HEK293 (cell line): ENCODE measurements around the gene GRIN2A.

Experiments used
- CTCF ChIA-PET: fragments of 350-600 bp; formaldehyde crosslinking; extraction: SDS; loops from one replicate; lab custom pipeline; 2021; ENCODE audit warnings: antibody characterized with exemption; lab: Yijun Ruan, JAX
- POLR2A ChIA-PET: fragments of 300-600 bp; formaldehyde crosslinking; extraction: SDS; loops from one replicate; lab custom pipeline; 2020; ENCODE audit warnings: antibody characterized with exemption, inconsistent platforms; lab: Yijun Ruan, JAX
- H3K27ac ChIP-seq: fragments of 200-500 bp; sonication (Bioruptor generic); 2 replicates; pipeline ENCODE4 v1.5.1; 2014; ENCODE audit warnings: low read depth, low read length, control low read depth, inconsistent platforms; ENCODE audit errors: extremely low read depth
- H3K36me3 ChIP-seq, 2 experiments: fragments of 200-500 bp in 1 of 2; sonication (Bioruptor generic) in 1 of 2; 1 replicate in 1 of 2; 2 replicates in 1 of 2; pipeline ENCODE4 v1.5.1; 2014 to 2017; ENCODE audit warnings: inconsistent platforms in 2 of 2, low read length in 2 of 2; ENCODE audit not compliant: control insufficient read depth in 2 of 2, insufficient read depth in 1 of 2
- H3K4me1 ChIP-seq: fragments of 200-500 bp; sonication (Bioruptor generic); 2 replicates; pipeline ENCODE4 v1.5.1; 2014; ENCODE audit warnings: mild to moderate bottlenecking, low read length, inconsistent platforms; ENCODE audit not compliant: control insufficient read depth, insufficient read depth
- H3K4me3 ChIP-seq: 2 replicates; pipeline ENCODE4 v1.5.1; 2011; ENCODE audit warnings: low read depth, mild to moderate bottlenecking, control low read depth, low read length, moderate library complexity
- H3K9me3 ChIP-seq: fragments of 200-500 bp; sonication (Bioruptor generic); 2 replicates; pipeline ENCODE4 v1.5.1; 2014; ENCODE audit warnings: low read depth, low read length, inconsistent platforms; ENCODE audit not compliant: control insufficient read depth, insufficient read depth
- GLI2 ChIP-seq: fragments of 450-650 bp; formaldehyde crosslinking; IDR thresholded peaks from 2 replicates; pipeline ENCODE4; 2017; ENCODE audit warnings: missing biosample characterization, missing genetic modification characterization, low read depth, borderline replicate concordance
- GLIS2 ChIP-seq: fragments of 450-650 bp; formaldehyde crosslinking; IDR thresholded peaks from 2 replicates; pipeline ENCODE4 v1.5.1; 2016; ENCODE audit warnings: missing biosample characterization, missing genetic modification characterization
- SCRT2 ChIP-seq: fragments of 450-650 bp; formaldehyde crosslinking; IDR thresholded peaks from 2 replicates; pipeline ENCODE4 v1.5.1; 2016; ENCODE audit warnings: missing biosample characterization, missing genetic modification characterization
- TRIM28 ChIP-seq: IDR thresholded peaks from 2 replicates; pipeline ENCODE4 v1.6.1; 2011; ENCODE audit warnings: low read length, control low read depth, borderline replicate concordance
- ZBTB21 ChIP-seq: fragments of 450-650 bp; formaldehyde crosslinking; IDR thresholded peaks from 2 replicates; pipeline ENCODE4 v1.5.1; 2017; ENCODE audit warnings: missing biosample characterization, missing genetic modification characterization
- ZFP3 ChIP-seq: fragments of 450-650 bp; formaldehyde crosslinking; IDR thresholded peaks from 2 replicates; pipeline ENCODE4 v1.5.1; 2016; ENCODE audit warnings: low read depth, missing biosample characterization, missing genetic modification characterization
- ZFP69B ChIP-seq: fragments of 450-650 bp; formaldehyde crosslinking; IDR thresholded peaks from 2 replicates; pipeline ENCODE4 v1.5.1; 2016; ENCODE audit warnings: missing biosample characterization, missing genetic modification characterization
- ZNF112 ChIP-seq: fragments of 450-650 bp; formaldehyde crosslinking; IDR thresholded peaks from 2 replicates; pipeline ENCODE4 v1.5.0; 2017; ENCODE audit warnings: missing biosample characterization, missing genetic modification characterization
- ZNF138 ChIP-seq: fragments of 450-650 bp; formaldehyde crosslinking; IDR thresholded peaks from 2 replicates; pipeline ENCODE4 v1.5.1; 2016; ENCODE audit warnings: missing biosample characterization, missing genetic modification characterization, borderline replicate concordance
- ZNF24 ChIP-seq: fragments of 450-650 bp; formaldehyde crosslinking; IDR thresholded peaks from 2 replicates; pipeline ENCODE4 v1.5.1; 2016; ENCODE audit warnings: missing biosample characterization, missing genetic modification characterization
- ZNF324 ChIP-seq: fragments of 450-650 bp; formaldehyde crosslinking; IDR thresholded peaks from 2 replicates; pipeline ENCODE4 v1.5.1; 2016; ENCODE audit warnings: missing biosample characterization, missing genetic modification characterization
- ZNF354C ChIP-seq: fragments of 450-650 bp; formaldehyde crosslinking; IDR thresholded peaks from 2 replicates; pipeline ENCODE4 v1.5.1; 2016; ENCODE audit warnings: missing biosample characterization, missing genetic modification characterization, low read depth, borderline replicate concordance
- ZNF366 ChIP-seq: fragments of 450-650 bp; formaldehyde crosslinking; conservative IDR thresholded peaks from 2 replicates; pipeline ENCODE4 v1.5.1; 2016; ENCODE audit warnings: missing biosample characterization, missing genetic modification characterization
- ZNF48 ChIP-seq: fragments of 450-650 bp; formaldehyde crosslinking; IDR thresholded peaks from 2 replicates; pipeline ENCODE4 v1.5.1; 2016; ENCODE audit warnings: missing biosample characterization, missing genetic modification characterization
- ZNF510 ChIP-seq: fragments of 450-650 bp; formaldehyde crosslinking; IDR thresholded peaks from 2 replicates; pipeline ENCODE4 v1.5.1; 2018; ENCODE audit warnings: mild to moderate bottlenecking, missing genetic modification characterization, missing biosample characterization; ENCODE audit not compliant: insufficient replicate concordance
- ZNF560 ChIP-seq: fragments of 450-650 bp; formaldehyde crosslinking; IDR thresholded peaks from 2 replicates; pipeline ENCODE4 v1.5.1; 2017; ENCODE audit warnings: missing biosample characterization, missing genetic modification characterization, borderline replicate concordance
- ZNF610 ChIP-seq: fragments of 450-650 bp; formaldehyde crosslinking; IDR thresholded peaks from 2 replicates; pipeline ENCODE4 v1.5.1; 2016; ENCODE audit warnings: missing biosample characterization, missing genetic modification characterization, borderline replicate concordance
- ZNF677 ChIP-seq: fragments of 450-650 bp; IDR thresholded peaks from 2 replicates; pipeline ENCODE4 v1.5.0; 2018; ENCODE audit warnings: missing biosample characterization, mild to moderate bottlenecking, missing genetic modification characterization, moderate library complexity
- ZNF707 ChIP-seq: fragments of 450-650 bp; formaldehyde crosslinking; IDR thresholded peaks from 2 replicates; pipeline ENCODE4 v1.5.1; 2016; ENCODE audit warnings: missing biosample characterization, missing genetic modification characterization
- ZNF76 ChIP-seq: fragments of 450-650 bp; formaldehyde crosslinking; IDR thresholded peaks from 2 replicates; pipeline ENCODE4; 2016; ENCODE audit warnings: low read depth, missing biosample characterization, missing genetic modification characterization, borderline replicate concordance
- TF ChIP-seq, protein P1 (sequence below): fragments of 450-650 bp; formaldehyde crosslinking; IDR thresholded peaks from 2 replicates; pipeline ENCODE4; 2016; ENCODE audit warnings: missing biosample characterization, missing genetic modification characterization
- TF ChIP-seq, protein P2 (sequence below): fragments of 450-650 bp; formaldehyde crosslinking; IDR thresholded peaks from 2 replicates; pipeline ENCODE4 v1.5.1; 2016; ENCODE audit warnings: missing biosample characterization, missing genetic modification characterization
- TF ChIP-seq, protein P3 (sequence below): fragments of 450-650 bp; formaldehyde crosslinking; IDR thresholded peaks from 2 replicates; pipeline ENCODE4 v1.5.1; 2016; ENCODE audit warnings: missing biosample characterization, missing genetic modification characterization
- TF ChIP-seq, protein P4 (sequence below): fragments of 450-650 bp; formaldehyde crosslinking; IDR thresholded peaks from 2 replicates; pipeline ENCODE4 v1.5.1; 2016; ENCODE audit warnings: missing biosample characterization, missing genetic modification characterization
- TF ChIP-seq, protein P5 (sequence below): fragments of 450-650 bp; formaldehyde crosslinking; IDR thresholded peaks from 2 replicates; pipeline ENCODE4 v1.5.0; 2017; ENCODE audit warnings: missing biosample characterization, missing genetic modification characterization, borderline replicate concordance
- TF ChIP-seq, protein P6 (sequence below): fragments of 450-650 bp; formaldehyde crosslinking; IDR thresholded peaks from 2 replicates; pipeline ENCODE4 v1.5.1; 2016; ENCODE audit warnings: missing biosample characterization, missing genetic modification characterization

The GRIN2A gene

DNA sequence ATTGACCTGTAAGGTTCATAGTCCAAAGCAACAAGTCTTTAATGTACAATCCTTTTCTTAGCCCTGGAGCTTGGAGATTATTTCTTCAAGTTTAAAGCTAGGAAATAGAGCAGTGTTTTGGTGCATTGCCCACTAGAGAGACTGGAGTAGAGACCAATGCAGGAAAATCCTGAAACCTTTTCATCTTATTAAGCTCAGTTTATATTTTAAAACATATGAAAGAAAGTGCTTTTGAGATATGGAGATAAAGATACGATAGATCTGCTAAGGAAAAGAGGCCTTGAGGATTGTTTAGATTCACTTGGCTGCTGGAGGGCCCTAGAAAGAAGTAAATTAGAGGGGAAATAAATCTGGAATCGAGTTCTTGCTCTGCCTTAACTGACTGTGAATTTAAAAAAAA lies 212.0 kb downstream of the GRIN2A start:
- Histone ChIP-seq H3K36me3 (no peaks in the 10 kb centered on the region), H3K27ac (no peak overlapping the region), H3K4me3 (no peak overlapping the region), H3K9me3 (no peaks in the 10 kb centered on the region), H3K4me1 (no peaks in the 10 kb centered on the region)
- CTCF ChIA-PET, result no interaction called here
- no peak for TF ChIP-seq ZNF48 (tag by site-specific recombination)
- TF ChIP-seq ZNF677 (tag by site-specific recombination), result no peak
- no peak for TF ChIP-seq SCRT2 (tag by site-specific recombination)
- TF ChIP-seq ZNF112 (tag by site-specific recombination), result no peak
- no peak for TF ChIP-seq ZNF354C (tag by site-specific recombination)
- TF ChIP-seq ZNF24 (tag by site-specific recombination), result no peak
- TF ChIP-seq, protein P1, sequence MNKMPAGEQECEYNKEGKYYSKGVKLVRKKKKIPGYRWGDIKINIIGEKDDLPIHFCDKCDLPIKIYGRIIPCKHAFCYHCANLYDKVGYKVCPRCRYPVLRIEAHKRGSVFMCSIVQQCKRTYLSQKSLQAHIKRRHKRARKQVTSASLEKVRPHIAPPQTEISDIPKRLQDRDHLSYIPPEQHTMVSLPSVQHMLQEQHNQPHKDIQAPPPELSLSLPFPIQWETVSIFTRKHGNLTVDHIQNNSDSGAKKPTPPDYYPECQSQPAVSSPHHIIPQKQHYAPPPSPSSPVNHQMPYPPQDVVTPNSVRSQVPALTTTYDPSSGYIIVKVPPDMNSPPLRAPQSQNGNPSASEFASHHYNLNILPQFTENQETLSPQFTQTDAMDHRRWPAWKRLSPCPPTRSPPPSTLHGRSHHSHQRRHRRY (tag by site-specific recombination), result no peak
- TF ChIP-seq TRIM28, result no peak
- TF ChIP-seq ZNF138 (tag by site-specific recombination), result no peak
- TF ChIP-seq ZNF707, result no peak
- TF ChIP-seq, protein P2, sequence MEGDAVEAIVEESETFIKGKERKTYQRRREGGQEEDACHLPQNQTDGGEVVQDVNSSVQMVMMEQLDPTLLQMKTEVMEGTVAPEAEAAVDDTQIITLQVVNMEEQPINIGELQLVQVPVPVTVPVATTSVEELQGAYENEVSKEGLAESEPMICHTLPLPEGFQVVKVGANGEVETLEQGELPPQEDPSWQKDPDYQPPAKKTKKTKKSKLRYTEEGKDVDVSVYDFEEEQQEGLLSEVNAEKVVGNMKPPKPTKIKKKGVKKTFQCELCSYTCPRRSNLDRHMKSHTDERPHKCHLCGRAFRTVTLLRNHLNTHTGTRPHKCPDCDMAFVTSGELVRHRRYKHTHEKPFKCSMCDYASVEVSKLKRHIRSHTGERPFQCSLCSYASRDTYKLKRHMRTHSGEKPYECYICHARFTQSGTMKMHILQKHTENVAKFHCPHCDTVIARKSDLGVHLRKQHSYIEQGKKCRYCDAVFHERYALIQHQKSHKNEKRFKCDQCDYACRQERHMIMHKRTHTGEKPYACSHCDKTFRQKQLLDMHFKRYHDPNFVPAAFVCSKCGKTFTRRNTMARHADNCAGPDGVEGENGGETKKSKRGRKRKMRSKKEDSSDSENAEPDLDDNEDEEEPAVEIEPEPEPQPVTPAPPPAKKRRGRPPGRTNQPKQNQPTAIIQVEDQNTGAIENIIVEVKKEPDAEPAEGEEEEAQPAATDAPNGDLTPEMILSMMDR (tag by site-specific recombination), result no peak
- TF ChIP-seq, protein P3, sequence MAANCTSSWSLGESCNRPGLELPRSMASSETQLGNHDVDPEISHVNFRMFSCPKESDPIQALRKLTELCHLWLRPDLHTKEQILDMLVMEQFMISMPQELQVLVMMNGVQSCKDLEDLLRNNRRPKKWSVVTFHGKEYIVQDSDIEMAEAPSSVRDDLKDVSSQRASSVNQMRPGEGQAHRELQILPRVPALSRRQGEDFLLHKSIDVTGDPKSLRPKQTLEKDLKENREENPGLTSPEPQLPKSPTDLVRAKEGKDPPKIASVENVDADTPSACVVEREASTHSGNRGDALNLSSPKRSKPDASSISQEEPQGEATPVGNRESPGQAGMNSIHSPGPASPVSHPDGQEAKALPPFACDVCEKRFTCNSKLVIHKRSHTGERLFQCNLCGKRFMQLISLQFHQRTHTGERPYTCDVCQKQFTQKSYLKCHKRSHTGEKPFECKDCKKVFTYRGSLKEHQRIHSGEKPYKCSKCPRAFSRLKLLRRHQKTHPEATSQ, result no peak
- no peak for TF ChIP-seq ZFP69B (tag by site-specific recombination)
- no peak for TF ChIP-seq ZNF76 (tag by site-specific recombination)
- POLR2A ChIA-PET, result no interaction called here

DNA sequence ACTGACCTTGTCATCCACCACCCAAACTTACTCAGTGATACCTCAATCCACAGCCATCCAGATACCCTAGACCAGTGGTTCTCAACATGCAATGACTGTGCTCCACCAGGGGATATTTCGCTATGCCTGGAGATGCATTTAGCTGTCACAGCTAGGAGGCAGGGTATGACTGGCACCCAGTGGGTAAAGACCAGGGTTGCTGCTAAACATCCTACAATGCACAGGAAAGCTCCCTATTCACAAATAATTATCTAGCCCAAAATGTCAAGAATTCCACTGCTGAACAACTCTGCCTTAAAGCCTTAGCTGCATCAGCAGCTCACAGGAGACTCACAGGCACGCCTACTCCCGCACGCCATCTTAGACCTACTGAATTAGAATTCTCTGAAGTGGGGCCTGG lies 212.6 kb downstream of the GRIN2A start:
- CTCF ChIA-PET, result no interaction called here
- H3K36me3 ChIP-seq, result no peaks in the 10 kb centered on the region
- no peaks in the 10 kb centered on the region for H3K4me1 ChIP-seq
- POLR2A ChIA-PET, result no interaction called here
- no peak overlapping the region for H3K4me3 ChIP-seq
- H3K9me3 ChIP-seq, result no peaks in the 10 kb centered on the region
- no peak overlapping the region for H3K27ac ChIP-seq
- TF ChIP-seq ZFP3 (no peak), ZNF560 (no peak), ZNF610 (tag by site-specific recombination) (no peak), ZNF510 (tag by site-specific recombination) (no peak), GLI2 (tag by site-specific recombination) (no peak), ZNF366 (tag by site-specific recombination) (no peak), ZNF677 (tag by site-specific recombination) (no peak), GLIS2 (no peak), ZBTB21 (tag by site-specific recombination) (no peak), ZNF324 (tag by site-specific recombination) (no peak)
- TF ChIP-seq, protein P4, sequence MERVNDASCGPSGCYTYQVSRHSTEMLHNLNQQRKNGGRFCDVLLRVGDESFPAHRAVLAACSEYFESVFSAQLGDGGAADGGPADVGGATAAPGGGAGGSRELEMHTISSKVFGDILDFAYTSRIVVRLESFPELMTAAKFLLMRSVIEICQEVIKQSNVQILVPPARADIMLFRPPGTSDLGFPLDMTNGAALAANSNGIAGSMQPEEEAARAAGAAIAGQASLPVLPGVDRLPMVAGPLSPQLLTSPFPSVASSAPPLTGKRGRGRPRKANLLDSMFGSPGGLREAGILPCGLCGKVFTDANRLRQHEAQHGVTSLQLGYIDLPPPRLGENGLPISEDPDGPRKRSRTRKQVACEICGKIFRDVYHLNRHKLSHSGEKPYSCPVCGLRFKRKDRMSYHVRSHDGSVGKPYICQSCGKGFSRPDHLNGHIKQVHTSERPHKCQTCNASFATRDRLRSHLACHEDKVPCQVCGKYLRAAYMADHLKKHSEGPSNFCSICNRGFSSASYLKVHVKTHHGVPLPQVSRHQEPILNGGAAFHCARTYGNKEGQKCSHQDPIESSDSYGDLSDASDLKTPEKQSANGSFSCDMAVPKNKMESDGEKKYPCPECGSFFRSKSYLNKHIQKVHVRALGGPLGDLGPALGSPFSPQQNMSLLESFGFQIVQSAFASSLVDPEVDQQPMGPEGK (tag by site-specific recombination), result no peak
- TF ChIP-seq, protein P5, sequence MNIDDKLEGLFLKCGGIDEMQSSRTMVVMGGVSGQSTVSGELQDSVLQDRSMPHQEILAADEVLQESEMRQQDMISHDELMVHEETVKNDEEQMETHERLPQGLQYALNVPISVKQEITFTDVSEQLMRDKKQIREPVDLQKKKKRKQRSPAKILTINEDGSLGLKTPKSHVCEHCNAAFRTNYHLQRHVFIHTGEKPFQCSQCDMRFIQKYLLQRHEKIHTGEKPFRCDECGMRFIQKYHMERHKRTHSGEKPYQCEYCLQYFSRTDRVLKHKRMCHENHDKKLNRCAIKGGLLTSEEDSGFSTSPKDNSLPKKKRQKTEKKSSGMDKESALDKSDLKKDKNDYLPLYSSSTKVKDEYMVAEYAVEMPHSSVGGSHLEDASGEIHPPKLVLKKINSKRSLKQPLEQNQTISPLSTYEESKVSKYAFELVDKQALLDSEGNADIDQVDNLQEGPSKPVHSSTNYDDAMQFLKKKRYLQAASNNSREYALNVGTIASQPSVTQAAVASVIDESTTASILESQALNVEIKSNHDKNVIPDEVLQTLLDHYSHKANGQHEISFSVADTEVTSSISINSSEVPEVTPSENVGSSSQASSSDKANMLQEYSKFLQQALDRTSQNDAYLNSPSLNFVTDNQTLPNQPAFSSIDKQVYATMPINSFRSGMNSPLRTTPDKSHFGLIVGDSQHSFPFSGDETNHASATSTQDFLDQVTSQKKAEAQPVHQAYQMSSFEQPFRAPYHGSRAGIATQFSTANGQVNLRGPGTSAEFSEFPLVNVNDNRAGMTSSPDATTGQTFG, result no peak
- TF ChIP-seq, protein P6, sequence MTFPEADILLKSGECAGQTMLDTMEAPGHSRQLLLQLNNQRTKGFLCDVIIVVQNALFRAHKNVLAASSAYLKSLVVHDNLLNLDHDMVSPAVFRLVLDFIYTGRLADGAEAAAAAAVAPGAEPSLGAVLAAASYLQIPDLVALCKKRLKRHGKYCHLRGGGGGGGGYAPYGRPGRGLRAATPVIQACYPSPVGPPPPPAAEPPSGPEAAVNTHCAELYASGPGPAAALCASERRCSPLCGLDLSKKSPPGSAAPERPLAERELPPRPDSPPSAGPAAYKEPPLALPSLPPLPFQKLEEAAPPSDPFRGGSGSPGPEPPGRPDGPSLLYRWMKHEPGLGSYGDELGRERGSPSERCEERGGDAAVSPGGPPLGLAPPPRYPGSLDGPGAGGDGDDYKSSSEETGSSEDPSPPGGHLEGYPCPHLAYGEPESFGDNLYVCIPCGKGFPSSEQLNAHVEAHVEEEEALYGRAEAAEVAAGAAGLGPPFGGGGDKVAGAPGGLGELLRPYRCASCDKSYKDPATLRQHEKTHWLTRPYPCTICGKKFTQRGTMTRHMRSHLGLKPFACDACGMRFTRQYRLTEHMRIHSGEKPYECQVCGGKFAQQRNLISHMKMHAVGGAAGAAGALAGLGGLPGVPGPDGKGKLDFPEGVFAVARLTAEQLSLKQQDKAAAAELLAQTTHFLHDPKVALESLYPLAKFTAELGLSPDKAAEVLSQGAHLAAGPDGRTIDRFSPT (tag by site-specific recombination), result no peak
